IMR-90 (cell line): Measurements from ENCODE around the gene CACNA2D3. TPM values are rescaled to one million over a fixed set of nuclear protein-coding genes. Genes with fewer than 3 reads are reported as not detected.

Source experiments
- ATAC-seq: fragments of 200-7000 bp; cut with Tn5 transposase; 2 replicates; pipeline ENCODE4 v1.9.1; 2020; ENCODE audit warnings: low read depth, mild to moderate bottlenecking, moderate library complexity
- BruUV-seq: library from RNA; stranded (reverse); fragments of 400-500 nt; replicated peaks from 2 replicates; lab custom pipeline; 2021; lab: Mats Ljungman, UMichigan
- CTCF ChIA-PET: fragments of 300-600 bp; formaldehyde crosslinking; extraction: SDS; loops from one replicate; lab custom pipeline; 2021; ENCODE audit warnings: antibody characterized with exemption; lab: Yijun Ruan, JAX
- POLR2A ChIA-PET: fragments of 300-600 bp; sonication (Branson Sonifier 250); formaldehyde crosslinking; loops from one replicate; lab custom pipeline; 2022; ENCODE audit warnings: antibody characterized with exemption; ENCODE audit not compliant: unreplicated experiment; lab: Charles Lee
- DNase-seq: peaks from one replicate; pipeline ENCODE4 v3.0.0; 2013
- H2AFZ ChIP-seq: replicated peaks from 2 replicates; pipeline ENCODE3; 2013; ENCODE audit warnings: low read length, mild to moderate bottlenecking; ENCODE audit not compliant: poor library complexity
- H2AK5ac ChIP-seq: 2 replicates; pipeline ENCODE4 v1.6.1; 2013; ENCODE audit warnings: low read depth, low read length, inconsistent platforms
- H2AK9ac ChIP-seq: replicated peaks from 2 replicates; pipeline ENCODE3; 2013; ENCODE audit warnings: mild to moderate bottlenecking, low read depth, low read length, moderate library complexity; ENCODE audit not compliant: poor library complexity
- H2BK120ac ChIP-seq: 2 replicates; pipeline ENCODE4 v1.6.1; 2013; ENCODE audit warnings: low read depth, low read length, inconsistent platforms
- H2BK15ac ChIP-seq: 3 replicates; pipeline ENCODE4 v1.6.1; 2013; ENCODE audit warnings: low read depth, low read length, inconsistent platforms
- H2BK20ac ChIP-seq: 2 replicates; pipeline ENCODE4 v1.6.1; 2013; ENCODE audit warnings: low read depth, mild to moderate bottlenecking, inconsistent platforms, low read length, moderate library complexity
- H2BK5ac ChIP-seq: 2 replicates; pipeline ENCODE4 v1.6.1; 2013; ENCODE audit warnings: mild to moderate bottlenecking, low read depth, low read length, inconsistent platforms; ENCODE audit not compliant: poor library complexity, severe bottlenecking
- H3K14ac ChIP-seq: replicated peaks from 2 replicates; pipeline ENCODE4 v1.6.1; 2013; ENCODE audit warnings: low read depth, low read length, inconsistent platforms
- H3K18ac ChIP-seq: 2 replicates; pipeline ENCODE4 v1.6.1; 2013; ENCODE audit warnings: low read depth, low read length, control low read depth
- H3K23ac ChIP-seq: 2 replicates; pipeline ENCODE4 v1.6.1; 2013; ENCODE audit warnings: low read depth, low read length, inconsistent platforms
- H3K27ac ChIP-seq: 2 replicates; pipeline ENCODE4 v1.5.1; 2013; ENCODE audit warnings: mild to moderate bottlenecking, control low read depth, low read length; ENCODE audit not compliant: insufficient read depth
- H3K27me3 ChIP-seq: 2 replicates; pipeline ENCODE4 v1.6.1; 2013; ENCODE audit warnings: low read length; ENCODE audit not compliant: control insufficient read depth, insufficient read depth
- H3K36me3 ChIP-seq: 2 replicates; pipeline ENCODE4 v1.6.1; 2013; ENCODE audit warnings: low read length, mixed read lengths; ENCODE audit not compliant: control insufficient read depth, insufficient read depth
- H3K4ac ChIP-seq: 2 replicates; pipeline ENCODE4 v1.6.1; 2013; ENCODE audit warnings: low read depth, low read length, inconsistent platforms
- H3K4me1 ChIP-seq: 2 replicates; pipeline ENCODE4 v1.6.1; 2013; ENCODE audit warnings: low read length, mixed read lengths; ENCODE audit not compliant: control insufficient read depth, insufficient read depth
- H3K4me2 ChIP-seq: 2 replicates; pipeline ENCODE4 v1.6.1; 2013; ENCODE audit warnings: low read depth, mild to moderate bottlenecking, control low read depth, low read length, moderate library complexity
- H3K4me3 ChIP-seq: 2 replicates; pipeline ENCODE4 v1.5.1; 2013; ENCODE audit warnings: low read depth, mild to moderate bottlenecking, control low read depth, low read length, moderate library complexity; ENCODE audit not compliant: insufficient read depth
- H3K56ac ChIP-seq: 2 replicates; pipeline ENCODE4 v1.6.1; 2013; ENCODE audit warnings: low read length, inconsistent platforms; ENCODE audit not compliant: insufficient read depth; ENCODE audit errors: extremely low read depth
- H3K79me1 ChIP-seq, 2 experiments: 2 replicates each; pipeline ENCODE4 v1.6.1; 2013; ENCODE audit warnings: low read length in 2 of 2, inconsistent platforms in 1 of 2, low read depth in 1 of 2
- H3K9ac ChIP-seq: 2 replicates; pipeline ENCODE4 v1.6.1; 2013; ENCODE audit warnings: low read depth, low read length, control low read depth
- H3K9me1 ChIP-seq: 2 replicates; pipeline ENCODE4 v1.6.1; 2013; ENCODE audit warnings: low read length, inconsistent platforms; ENCODE audit not compliant: insufficient read depth
- H3K9me3 ChIP-seq: 2 replicates; pipeline ENCODE4 v1.6.1; 2013; ENCODE audit warnings: low read length; ENCODE audit not compliant: control insufficient read depth, insufficient read depth
- H4K20me1 ChIP-seq: 2 replicates; pipeline ENCODE4 v1.6.1; 2013; ENCODE audit warnings: low read length, inconsistent platforms; ENCODE audit not compliant: insufficient read depth
- H4K5ac ChIP-seq: 2 replicates; pipeline ENCODE4 v1.6.1; 2013; ENCODE audit warnings: mild to moderate bottlenecking, low read depth, low read length, control low read depth
- H4K8ac ChIP-seq, 2 experiments: 2 replicates each; pipeline ENCODE4 v1.6.1; 2013; ENCODE audit warnings: low read depth in 2 of 2, low read length in 2 of 2, control low read depth in 1 of 2, inconsistent platforms in 1 of 2
- H4K91ac ChIP-seq: 2 replicates; pipeline ENCODE4 v1.6.1; 2013; ENCODE audit warnings: low read depth, low read length, inconsistent platforms; ENCODE audit not compliant: insufficient read depth
- BHLHE40 ChIP-seq: fragments of 150-350 bp; IDR thresholded peaks from 2 replicates; pipeline ENCODE4 v1.6.1; 2016; ENCODE audit warnings: mild to moderate bottlenecking, low read depth, low read length
- CHD1 ChIP-seq: IDR thresholded peaks from 2 replicates; pipeline ENCODE4 v1.6.1; 2012; ENCODE audit warnings: low read depth, low read length, improper control_type of control experiment
- CTCF ChIP-seq: conservative IDR thresholded peaks from 2 replicates; pipeline ENCODE4 v1.5.1; 2012; ENCODE audit warnings: mild to moderate bottlenecking, low read depth, low read length, improper control_type of control experiment
- ELK1 ChIP-seq: fragments of 150-350 bp; IDR thresholded peaks from 2 replicates; pipeline ENCODE4 v1.6.1; 2016; ENCODE audit warnings: low read depth, mild to moderate bottlenecking, low read length, moderate library complexity, borderline replicate concordance
- FOS ChIP-seq: fragments of 150-350 bp; IDR thresholded peaks from 2 replicates; pipeline ENCODE4 v1.6.1; 2016; ENCODE audit warnings: low read depth, low read length
- MAFK ChIP-seq: IDR thresholded peaks from 2 replicates; pipeline ENCODE4 v1.6.1; 2012; ENCODE audit warnings: low read depth, low read length, improper control_type of control experiment
- MXI1 ChIP-seq: IDR thresholded peaks from 2 replicates; pipeline ENCODE4 v1.6.1; 2012; ENCODE audit warnings: low read depth, mild to moderate bottlenecking, low read length, moderate library complexity, borderline replicate concordance
- NFE2L2 ChIP-seq: fragments of 150-350 bp; IDR thresholded peaks from 2 replicates; pipeline ENCODE4 v1.6.1; 2016; ENCODE audit warnings: low read depth, mild to moderate bottlenecking, low read length
- POLR2A ChIP-seq: IDR thresholded peaks from 2 replicates; pipeline ENCODE4 v1.6.1; 2012; ENCODE audit warnings: mild to moderate bottlenecking, low read depth, low read length
- RCOR1 ChIP-seq: IDR thresholded peaks from 2 replicates; pipeline ENCODE4 v1.6.1; 2012; ENCODE audit warnings: mild to moderate bottlenecking, low read length, improper control_type of control experiment; ENCODE audit not compliant: insufficient replicate concordance
- RFX5 ChIP-seq: IDR thresholded peaks from 2 replicates; pipeline ENCODE4 v1.8.0; 2012; ENCODE audit warnings: low read depth, mild to moderate bottlenecking, low read length, moderate library complexity
- SMC3 ChIP-seq: fragments of 150-350 bp; IDR thresholded peaks from 2 replicates; pipeline ENCODE4 v1.6.1; 2016; ENCODE audit warnings: low read depth, mild to moderate bottlenecking, antibody characterized with exemption, low read length, moderate library complexity
- USF2 ChIP-seq: fragments of 150-350 bp; IDR thresholded peaks from 2 replicates; pipeline ENCODE4 v1.6.1; 2017; ENCODE audit warnings: mild to moderate bottlenecking, antibody characterized with exemption, low read length, low read depth
- WGBS, 2 experiments: methylation state at CpG; one replicate each; pipeline versions ENCODE4 v1.1.5 to v1.1.7; 2013; ENCODE audit warnings: missing lambda C conversion rate in 2 of 2; ENCODE audit not compliant: insufficient read length in 1 of 2; ENCODE audit errors: extremely low coverage in 2 of 2; 5-methylcytosine and 5-hydroxymethylcytosine counted together
- dilution Hi-C: fragments of 300-500 bp; cut with HindIII; formaldehyde crosslinking; loops from one replicate; pipeline ENCODE4 v1.14.3; 2018; ENCODE audit warnings: low sequenced_read_pairs; ENCODE audit not compliant: unreplicated experiment
- in situ Hi-C: fragments of 300-500 bp; cut with MboI; formaldehyde crosslinking; loops from 3 replicates; pipeline ENCODE4 v1.14.3; 2019; ENCODE audit warnings: low sequenced_read_pairs, inconsistent platforms, mixed read lengths
- intact Hi-C: fragments of 100-400 bp; cut with micrococcal nuclease; formaldehyde crosslinking; loops from 2 replicates; pipeline ENCODE4 v1.10.0; 2022
- polyA plus RNA-seq, 3 experiments: library from polyadenylated mRNA; depleted of rRNA; stranded (reverse); fragments of >200 nt; gene quantifications; 2 replicates each; pipeline ENCODE4 v1.2.3, GENCODE V29; 2012; ENCODE audit warnings: low replicate concordance in 1 of 3
- total RNA-seq: library from RNA; depleted of rRNA; stranded (reverse); fragments of >200 nt; gene quantifications from 2 replicates; pipeline ENCODE4 v1.2.3, GENCODE V29; 2012

The CACNA2D3 gene
- total and polyA plus RNA-seq, 2 of the 4 experiments (the other 2 are of a cell fraction) = 0.36 to 0.41 TPM

- Histone ChIP-seq H4K20me1 (no peaks in the 10 kb centered on the region), H3K4me2 (no peak overlapping the region; the same call in 1 of the 2 replicates), H3K27me3 (peaks cover 12% of the 10 kb centered on the region), H3K79me1 (no peaks in the 10 kb centered on the region), H3K14ac (no peak overlapping the region), H2BK5ac (no peak overlapping the region), H3K4ac (no peak overlapping the region), H2BK20ac (no peak overlapping the region), H4K8ac (no peak overlapping the region), H3K9ac (no peak overlapping the region), H3K4me3 (no peak overlapping the region), H2AFZ (no peak overlapping the region), H4K5ac (no peak overlapping the region), H3K23ac (no peak overlapping the region), H2BK15ac (no peak overlapping the region), H4K91ac (no peak overlapping the region), H3K56ac (no peak overlapping the region), H2AK9ac (no peak overlapping the region), H2BK120ac (no peak overlapping the region), H3K27ac (no peak overlapping the region), H3K9me1 (no peaks in the 10 kb centered on the region), H3K36me3 (no peaks in the 10 kb centered on the region), H3K4me1 (no peaks in the 10 kb centered on the region), H3K9me3 (no peaks in the 10 kb centered on the region), H2AK5ac (no peak overlapping the region), H3K18ac (no peak overlapping the region)
- ATAC-seq (no peak), DNase-seq (no peak)
- ChIA-PET POLR2A (no interaction called here), CTCF (no interaction called here)
- dilution Hi-C loops = no loop called here
- no TSS peak for BruUV-seq
- TF ChIP-seq FOS (no peak), USF2 (no peak), BHLHE40 (no peak), CTCF (no peak), CHD1 (no peak), MXI1 (no peak), RFX5 (no peak), ELK1 (no peak), NFE2L2 (no peak), RCOR1 (no peak), SMC3 (no peak), MAFK (no peak), POLR2A (no peak)
- no CpG with 5 or more reads among the region's 4 CpGs for WGBS, 2 experiments
- intact Hi-C loops = no loop called here
- in situ Hi-C loops = no loop called here
These were observed 650.9 kb downstream of the CACNA2D3 start for GRCh38 chr3:54773271-54773670.
